NB4 (cell line): ENCODE measurements around the gene DLG1.
A peak's percentile ranks its signal among the peaks of the same experiment; 100 is the strongest.

Experiments used
- DNase-seq: peaks from one replicate; pipeline ENCODE4 v3.0.0; 2010; ENCODE audit warnings: low read depth
- H3K4me3 ChIP-seq: one replicate; pipeline ENCODE4 v1.5.1; 2011; ENCODE audit warnings: mild to moderate bottlenecking, low read depth, low read length, moderate library complexity
- MYC ChIP-seq: IDR thresholded peaks from 2 replicates; pipeline ENCODE4 v1.6.1; 2011; ENCODE audit warnings: low read depth, low read length
- POLR2A ChIP-seq: IDR thresholded peaks from 2 replicates; pipeline ENCODE4 v1.6.1; 2011; ENCODE audit warnings: mild to moderate bottlenecking; ENCODE audit not compliant: insufficient read length; ENCODE audit errors: extremely low read depth
- TF ChIP-seq, protein P1 (sequence below): IDR thresholded peaks from one replicate; pipeline ENCODE4 v1.5.1; 2012; ENCODE audit warnings: low read depth, low read length
- TF ChIP-seq, protein P2 (sequence below): IDR thresholded peaks from 2 replicates; pipeline ENCODE4 v1.6.1; 2011; ENCODE audit warnings: low read depth, low read length

Gene DLG1

DNA sequence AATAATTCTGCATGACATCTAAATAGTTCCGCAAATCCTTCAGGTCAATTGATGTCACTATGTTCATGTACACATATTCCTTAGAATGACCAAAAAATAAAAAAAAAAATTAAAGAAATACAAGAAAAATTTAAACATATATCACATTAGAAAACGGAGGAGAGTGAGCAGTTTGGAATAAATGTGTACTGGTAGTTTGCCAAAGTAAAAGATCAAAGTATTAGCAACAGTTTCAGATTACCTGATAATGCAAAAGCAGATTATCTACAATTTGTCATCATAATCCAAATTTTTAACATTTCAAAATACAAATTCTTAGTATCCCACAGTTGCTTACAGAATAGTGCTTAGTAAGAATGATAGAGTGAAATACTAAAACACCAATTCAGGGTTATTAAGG is 1.9 kb downstream of the DLG1 start:
- H3K4me3 ChIP-seq, result peak overlapping the region; percentile 70
- TF ChIP-seq MYC, result no peak
- no peak for TF ChIP-seq POLR2A
- TF ChIP-seq, protein P1, sequence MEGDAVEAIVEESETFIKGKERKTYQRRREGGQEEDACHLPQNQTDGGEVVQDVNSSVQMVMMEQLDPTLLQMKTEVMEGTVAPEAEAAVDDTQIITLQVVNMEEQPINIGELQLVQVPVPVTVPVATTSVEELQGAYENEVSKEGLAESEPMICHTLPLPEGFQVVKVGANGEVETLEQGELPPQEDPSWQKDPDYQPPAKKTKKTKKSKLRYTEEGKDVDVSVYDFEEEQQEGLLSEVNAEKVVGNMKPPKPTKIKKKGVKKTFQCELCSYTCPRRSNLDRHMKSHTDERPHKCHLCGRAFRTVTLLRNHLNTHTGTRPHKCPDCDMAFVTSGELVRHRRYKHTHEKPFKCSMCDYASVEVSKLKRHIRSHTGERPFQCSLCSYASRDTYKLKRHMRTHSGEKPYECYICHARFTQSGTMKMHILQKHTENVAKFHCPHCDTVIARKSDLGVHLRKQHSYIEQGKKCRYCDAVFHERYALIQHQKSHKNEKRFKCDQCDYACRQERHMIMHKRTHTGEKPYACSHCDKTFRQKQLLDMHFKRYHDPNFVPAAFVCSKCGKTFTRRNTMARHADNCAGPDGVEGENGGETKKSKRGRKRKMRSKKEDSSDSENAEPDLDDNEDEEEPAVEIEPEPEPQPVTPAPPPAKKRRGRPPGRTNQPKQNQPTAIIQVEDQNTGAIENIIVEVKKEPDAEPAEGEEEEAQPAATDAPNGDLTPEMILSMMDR, result no peak
- TF ChIP-seq, protein P2, sequence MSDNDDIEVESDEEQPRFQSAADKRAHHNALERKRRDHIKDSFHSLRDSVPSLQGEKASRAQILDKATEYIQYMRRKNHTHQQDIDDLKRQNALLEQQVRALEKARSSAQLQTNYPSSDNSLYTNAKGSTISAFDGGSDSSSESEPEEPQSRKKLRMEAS, result no peak
- DNase-seq, result no peak

DNA sequence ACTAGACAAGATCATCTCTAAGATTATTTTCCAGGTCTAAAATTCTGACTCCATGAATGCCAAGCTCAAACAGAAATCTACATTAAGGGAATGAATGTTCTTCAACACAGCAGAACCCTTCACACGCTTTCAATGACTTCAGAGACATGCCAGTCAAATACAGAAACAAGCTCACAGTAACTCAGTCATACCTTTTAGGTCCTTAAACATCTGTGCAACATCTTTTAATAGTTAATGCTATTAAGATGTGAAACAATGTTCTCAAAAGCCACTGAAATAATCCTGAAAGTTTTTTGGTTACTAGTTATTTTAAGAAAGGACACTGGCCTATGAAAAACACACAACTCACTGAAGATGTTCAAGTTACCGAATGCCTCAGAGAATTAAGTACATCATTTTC is 2.5 kb downstream of the DLG1 start:
- DNase-seq, result no peak
- peak overlapping the region; percentile 70 for H3K4me3 ChIP-seq
- no peak for TF ChIP-seq POLR2A

DNA sequence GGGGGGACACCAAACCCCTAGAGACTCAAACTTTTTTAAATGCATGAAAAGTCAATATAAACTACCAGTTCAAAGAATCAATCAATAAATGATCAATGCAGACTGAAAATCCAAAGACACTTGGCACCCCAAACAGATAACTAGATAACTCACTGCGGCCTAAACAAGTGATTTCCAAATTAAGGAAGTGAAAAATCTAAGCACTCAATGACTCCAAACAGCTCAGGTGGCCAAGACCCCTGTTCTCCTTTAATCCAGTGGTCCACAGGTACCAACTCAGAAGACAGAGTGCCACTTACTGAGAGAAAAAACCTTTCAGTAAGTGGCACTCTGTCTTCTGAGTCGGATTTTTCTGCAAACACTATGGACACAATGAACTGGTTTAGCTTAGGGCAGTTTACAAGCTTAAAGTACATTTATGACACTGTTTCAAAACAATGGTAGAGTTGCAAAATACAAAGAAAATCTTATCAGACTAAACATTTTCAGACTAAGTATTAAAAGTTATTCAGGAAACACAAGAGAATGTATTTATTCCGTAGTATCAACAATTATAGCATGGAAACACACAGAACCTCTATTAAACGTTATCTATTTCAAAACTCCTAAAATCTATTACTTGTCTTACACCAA is 4.7 kb downstream of the DLG1 start:
- no peak for DNase-seq
- H3K4me3 ChIP-seq, result peak overlapping the region; percentile 10
- TF ChIP-seq, protein P1, result no peak
- TF ChIP-seq POLR2A (no peak), MYC (no peak)
- TF ChIP-seq, protein P2, result no peak

DNA sequence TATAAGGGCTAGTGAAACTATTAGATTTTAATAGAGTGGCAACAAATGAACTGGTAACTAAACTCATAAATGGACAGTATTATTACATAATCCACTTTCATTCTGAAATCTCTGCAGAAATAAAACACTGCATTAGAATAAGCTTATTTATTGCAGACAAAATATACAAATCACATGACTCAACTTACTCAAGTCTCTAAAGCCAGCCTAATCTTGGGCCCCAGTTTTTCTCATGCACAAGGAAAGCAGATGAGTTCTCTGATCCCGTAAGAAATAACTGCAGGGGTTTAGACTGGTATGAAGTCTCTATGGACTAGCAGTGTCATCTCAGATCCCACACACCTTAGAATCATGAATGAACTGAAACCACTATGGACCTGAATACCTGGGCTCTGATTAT is 5.8 kb downstream of the DLG1 start:
- H3K4me3 ChIP-seq, result no peak overlapping the region
- no peak for DNase-seq
- TF ChIP-seq, protein P2, result no peak
- TF ChIP-seq, protein P1, result no peak
- TF ChIP-seq POLR2A (no peak), MYC (no peak)

DNA sequence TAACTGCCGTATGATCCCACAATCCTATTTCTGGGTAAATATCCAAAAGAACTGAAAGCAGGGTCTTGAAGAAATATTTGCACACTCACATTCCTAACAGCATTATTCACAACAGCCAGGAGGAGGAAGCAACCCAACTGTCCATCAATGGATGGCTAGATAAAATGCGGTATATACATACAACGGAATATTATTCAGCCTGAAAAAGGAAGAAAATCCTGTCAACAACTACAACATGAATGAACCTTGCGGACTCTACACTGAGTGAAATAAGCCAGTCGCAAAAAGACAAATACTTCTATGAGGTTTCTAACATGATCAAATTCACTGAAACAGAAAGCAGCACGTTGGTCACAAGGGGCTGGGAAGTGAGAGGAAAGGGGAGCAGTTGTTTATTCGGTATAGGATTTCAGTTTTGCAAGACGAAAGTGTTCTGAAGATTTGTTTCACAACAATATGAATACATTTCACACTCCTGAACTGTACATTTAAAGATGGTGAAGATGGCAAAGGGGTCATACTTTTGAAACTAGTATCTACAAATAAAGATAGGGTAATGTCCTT is 6.2 kb downstream of the DLG1 start:
- H3K4me3 ChIP-seq, result no peak overlapping the region
- TF ChIP-seq, protein P2, result no peak
- TF ChIP-seq MYC (no peak), POLR2A (no peak)
- TF ChIP-seq, protein P1, result no peak
- no peak for DNase-seq

DNA sequence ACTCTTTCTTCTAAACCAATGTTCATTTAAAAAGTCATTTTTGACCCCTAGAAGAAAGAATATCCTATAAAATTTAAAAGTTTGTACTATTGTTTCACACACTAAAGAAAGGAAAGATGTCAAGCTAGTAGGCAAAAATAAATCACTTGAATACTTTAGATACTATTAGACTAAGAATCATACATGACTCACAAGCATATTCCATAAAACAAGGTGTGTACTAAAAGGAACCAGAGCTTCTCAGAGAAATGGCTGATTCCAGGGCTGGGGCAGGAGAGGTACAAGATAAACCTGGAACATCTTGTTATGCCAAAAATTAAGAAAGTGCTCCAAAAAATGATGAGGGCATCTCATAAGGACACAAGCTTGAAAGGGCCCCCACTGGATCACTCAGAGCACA is 8.7 kb downstream of the DLG1 start:
- TF ChIP-seq, protein P2, result no peak
- TF ChIP-seq POLR2A (no peak), MYC (no peak)
- TF ChIP-seq, protein P1, result no peak
- DNase-seq, result no peak
- no peak overlapping the region for H3K4me3 ChIP-seq
